T1000 (cell line): Measurements from ENCODE around the gene WAPL.

ENCODE experiments used
- DNase-seq: peaks from one replicate; lab custom pipeline; 2025; ENCODE audit warnings: mixed read lengths; lab: John Stamatoyannopoulos, UW

Gene WAPL

DNA sequence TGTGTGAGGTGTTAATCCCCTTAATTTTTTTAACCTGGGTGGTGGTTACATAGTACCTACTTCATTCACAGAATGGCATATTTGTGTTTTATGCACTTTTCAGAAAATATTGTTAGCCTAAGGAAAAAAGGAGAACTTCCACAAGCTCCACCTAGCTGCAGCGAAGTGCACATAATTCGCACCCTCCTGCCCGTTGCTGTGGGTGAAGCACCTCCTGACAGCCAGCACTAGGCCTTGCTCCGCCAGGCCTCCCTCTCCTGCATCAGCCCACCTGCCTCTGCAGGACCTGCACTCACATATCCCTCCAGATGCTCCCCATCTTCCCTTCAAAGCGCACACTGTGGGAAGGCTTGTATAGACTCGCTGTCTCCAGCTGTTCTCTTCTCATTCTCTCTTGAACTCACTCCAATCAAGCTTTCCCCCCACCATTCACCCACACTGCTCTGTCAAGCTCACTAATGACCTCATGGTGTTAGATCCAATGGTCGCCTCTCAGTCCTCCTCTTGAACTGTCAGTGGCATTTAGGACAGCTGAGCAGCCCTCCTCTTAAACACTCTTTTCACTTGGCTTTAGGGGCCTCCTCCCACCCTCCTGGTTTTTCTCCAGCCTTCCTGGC, 134.3 kb downstream of the WAPL start:
- no peak for DNase-seq

DNA sequence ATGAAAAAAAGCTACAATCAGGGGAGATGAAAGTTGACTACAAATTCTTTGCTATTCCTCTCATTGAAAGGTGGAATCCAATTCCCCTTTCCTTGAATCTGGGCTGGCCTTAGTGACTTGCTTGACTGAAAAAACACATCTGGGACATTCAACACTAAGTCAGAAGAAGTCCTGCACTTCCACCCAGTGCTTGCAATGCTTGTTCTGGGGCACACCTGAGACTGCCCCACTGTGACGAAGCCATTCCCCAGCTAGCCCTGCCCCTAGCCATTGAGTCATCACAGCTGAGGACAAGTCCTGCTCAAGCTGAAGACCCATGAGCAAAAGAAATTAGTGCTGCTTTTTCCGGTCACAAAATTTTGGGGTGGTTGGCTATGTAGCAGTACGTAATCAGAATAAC, 135.8 kb downstream of the WAPL start:
- DNase-seq: no peak
